Suprapubic skin (tissue), 4 donors: ENCODE results near the gene DNLZ. TPM values are rescaled to one million over a fixed set of nuclear protein-coding genes. Genes with fewer than 3 reads are reported as not detected.
"Not testable (repeated sequence)": the region's sequence is repeated elsewhere in the genome, so short reads cannot be mapped to it uniquely, and the experiment has no call there.

ENCODE experiments used
- DNase-seq, 2 donors: peaks; one replicate each; pipeline ENCODE4 v3.0.0-alpha.2; 2019; ENCODE audit warnings: low spot score in 2 of 2
- H3K27ac ChIP-seq: fragments of 200-600 bp; sonication (generic); one replicate; pipeline ENCODE4 v1.5.1; 2019
- H3K27me3 ChIP-seq: fragments of 200-600 bp; sonication (generic); one replicate; pipeline ENCODE4 v1.5.1; 2019
- H3K36me3 ChIP-seq: fragments of 200-600 bp; sonication (generic); one replicate; pipeline ENCODE4 v1.5.1; 2019
- H3K4me1 ChIP-seq: fragments of 200-600 bp; sonication (generic); one replicate; pipeline ENCODE4 v1.5.1; 2019
- H3K4me3 ChIP-seq: fragments of 200-600 bp; sonication (generic); one replicate; pipeline ENCODE4 v1.5.1; 2019; ENCODE audit warnings: mild to moderate bottlenecking
- H3K9me3 ChIP-seq: fragments of 200-600 bp; sonication (generic); one replicate; pipeline ENCODE4 v1.5.1; 2019
- CTCF ChIP-seq, 2 donors: fragments of 200-600 bp in 1 of 2; fragments of 450-650 bp in 1 of 2; sonication (generic) in 1 of 2; IDR thresholded peaks; one replicate each; pipeline ENCODE4 v1.5.1; 2016 to 2019; ENCODE audit warnings: antibody characterized with exemption in 2 of 2, mild to moderate bottlenecking in 1 of 2, moderate library complexity in 1 of 2
- EP300 ChIP-seq: sonication (generic); formaldehyde crosslinking; IDR thresholded peaks from one replicate; pipeline ENCODE4 v1.6.1; 2017; ENCODE audit warnings: antibody characterized with exemption
- POLR2A ChIP-seq, 2 donors: fragments of 450-650 bp; IDR thresholded peaks; one replicate each; pipeline ENCODE4 v1.6.1; 2017; ENCODE audit warnings: antibody characterized with exemption in 2 of 2, mild to moderate bottlenecking in 2 of 2, moderate library complexity in 2 of 2
- POLR2AphosphoS5 ChIP-seq, 3 donors: sonication (generic); formaldehyde crosslinking; IDR thresholded peaks; one replicate each; pipeline ENCODE4 v1.6.1; 2017; ENCODE audit warnings: antibody characterized with exemption in 3 of 3
- WGBS: methylation state at CpG from one replicate; pipeline ENCODE4 v1.1.5; 2018; 5-methylcytosine and 5-hydroxymethylcytosine counted together
- total RNA-seq, 4 donors: library from RNA; depleted of rRNA; stranded (reverse); fragments of >200 nt; gene quantifications; one replicate each; pipeline ENCODE4 v1.1.0, GENCODE V29; 2016

The DNLZ gene
- total RNA-seq, 4 donors from 2014 or later: 11.3 to 46.4 (median 37.9) TPM

- peaks cover 20% of the 10 kb centered on the region for H3K36me3 ChIP-seq
- H3K4me1 ChIP-seq: peaks cover 8% of the 10 kb centered on the region
- H3K9me3 ChIP-seq: no peaks in the 10 kb centered on the region
- H3K4me3 ChIP-seq: no peak overlapping the region
- TF ChIP-seq POLR2A (IDR thresholded peaks at IDR 0.05) (no peak), EP300 (no peak)
- 75% methylated on average over 3 of the region's 11 CpGs for WGBS
- no peaks in the 10 kb centered on the region for H3K27me3 ChIP-seq
- DNase-seq: no peak
- no peak overlapping the region for H3K27ac ChIP-seq
Observed at GRCh38 chr9:136353088-136353487, 10.5 kb downstream of the DNLZ start.

- Histone ChIP-seq H3K9me3 (no peaks in the 10 kb centered on the region), H3K4me1 (peaks cover 8% of the 10 kb centered on the region), H3K36me3 (peaks cover 16% of the 10 kb centered on the region), H3K27ac (no peak overlapping the region), H3K27me3 (no peaks in the 10 kb centered on the region), H3K4me3 (no peak overlapping the region)
- TF ChIP-seq CTCF (IDR thresholded peaks at IDR 0.05) (no peak), POLR2A (IDR thresholded peaks at IDR 0.05) (no peak), POLR2AphosphoS5 (IDR thresholded peaks at IDR 0.05) (no peak), EP300 (no peak)
- 77% methylated on average over 12 of the region's 16 CpGs for WGBS
- DNase-seq: no peak
Observed at GRCh38 chr9:136352682-136353081, 10.9 kb downstream of the DNLZ start.

- H3K27me3 ChIP-seq, H3K4me1 ChIP-seq, DNase-seq, H3K9me3 ChIP-seq, H3K27ac ChIP-seq, H3K36me3 ChIP-seq, H3K4me3 ChIP-seq: not testable (repeated sequence)
- 85% methylated on average over 5 of the region's 24 CpGs for WGBS
Observed at GRCh38 chr9:136351868-136352267, 11.7 kb downstream of the DNLZ start.

GRCh38 chr9:136351252-136351800 is 12.2 kb downstream of the DNLZ start:
- DNase-seq: no peak
- peaks cover 7% of the 10 kb centered on the region for H3K36me3 ChIP-seq
- no peak for TF ChIP-seq CTCF (IDR thresholded peaks at IDR 0.05)
- H3K4me1 ChIP-seq: peaks cover 13% of the 10 kb centered on the region
- H3K27me3 ChIP-seq: no peaks in the 10 kb centered on the region
- H3K27ac ChIP-seq: no peak overlapping the region
- H3K4me3 ChIP-seq: no peak overlapping the region
- H3K9me3 ChIP-seq: no peaks in the 10 kb centered on the region
- WGBS: 100% methylated on average over 2 of the region's 11 CpGs

- 73% methylated on average over 9 of the region's 24 CpGs for WGBS
- Histone ChIP-seq H3K27ac (no peak overlapping the region), H3K27me3 (no peaks in the 10 kb centered on the region), H3K4me3 (no peak overlapping the region), H3K36me3 (peaks cover 4% of the 10 kb centered on the region), H3K4me1 (peaks cover 28% of the 10 kb centered on the region), H3K9me3 (no peaks in the 10 kb centered on the region)
- no peak for DNase-seq
- TF ChIP-seq CTCF (IDR thresholded peaks at IDR 0.05): no peak
- no peak for TF ChIP-seq POLR2A (IDR thresholded peaks at IDR 0.05)
- no peak for TF ChIP-seq EP300
Observed at GRCh38 chr9:136349546-136349945, 14.0 kb downstream of the DNLZ start.

GRCh38 chr9:136348691-136349090 is 14.9 kb downstream of the DNLZ start:
- WGBS: 96% methylated on average over 5 of the region's 14 CpGs
- DNase-seq: no peak
- Histone ChIP-seq H3K4me3 (no peak overlapping the region), H3K4me1 (peaks cover 24% of the 10 kb centered on the region), H3K27me3 (no peaks in the 10 kb centered on the region), H3K27ac (no peak overlapping the region), H3K9me3 (no peaks in the 10 kb centered on the region), H3K36me3 (peaks cover 4% of the 10 kb centered on the region)
- TF ChIP-seq POLR2AphosphoS5 (IDR thresholded peaks at IDR 0.05): no peak
